NCI-H1417 treated with DMSO at 0.1 percent for 48 hours (cell line): ENCODE results near the gene CRIP3.

Source experiments
- DNase-seq: peaks from one replicate; lab custom pipeline; 2025; lab: John Stamatoyannopoulos, UW

Gene CRIP3

GRCh38 chr6:43287717-43288679, 20.6 kb downstream of the CRIP3 start:
- no peak for DNase-seq

- DNase-seq = no peak
Measured at GRCh38 chr6:43286980-43287716, 21.5 kb downstream of the CRIP3 start.

GRCh38 chr6:43286456-43286979, 22.1 kb downstream of the CRIP3 start:
- no peak for DNase-seq

- no peak for DNase-seq
Measured at GRCh38 chr6:43285832-43286231, 22.8 kb downstream of the CRIP3 start.

GRCh38 chr6:43284991-43285781, 23.4 kb downstream of the CRIP3 start:
- DNase-seq = no peak

GRCh38 chr6:43283905-43284304, 24.7 kb downstream of the CRIP3 start:
- no peak for DNase-seq

GRCh38 chr6:43283514-43283901, 25.1 kb downstream of the CRIP3 start:
- no peak for DNase-seq

GRCh38 chr6:43282636-43283513, 25.8 kb downstream of the CRIP3 start:
- DNase-seq = no peak

GRCh38 chr6:43282060-43282459, 26.6 kb downstream of the CRIP3 start:
- DNase-seq = no peak

GRCh38 chr6:43280234-43280633, 28.4 kb downstream of the CRIP3 start:
- no peak for DNase-seq

GRCh38 chr6:43278524-43279078, 30.0 kb downstream of the CRIP3 start:
- DNase-seq = no peak

- DNase-seq = no peak
Measured at GRCh38 chr6:43277643-43278523, 30.7 kb downstream of the CRIP3 start.

GRCh38 chr6:43277306-43277642, 31.4 kb downstream of the CRIP3 start:
- no peak for DNase-seq

- DNase-seq = no peak
Measured at GRCh38 chr6:43276577-43277305, 31.9 kb downstream of the CRIP3 start.

GRCh38 chr6:43275801-43276576, 32.6 kb downstream of the CRIP3 start:
- DNase-seq = no peak

- no peak for DNase-seq
Measured at GRCh38 chr6:43274916-43275597, 33.6 kb downstream of the CRIP3 start.

GRCh38 chr6:43274127-43274915, 34.3 kb downstream of the CRIP3 start:
- no peak for DNase-seq
